DMS 273 (cell line): ENCODE data around the gene AIFM3.
A peak's percentile ranks its signal among the peaks of the same experiment; 100 is the strongest.
"Not testable (repeated sequence)": the region's sequence is repeated elsewhere in the genome, so short reads cannot be mapped to it uniquely, and the experiment has no call there.

ENCODE experiments used
- DNase-seq: peaks from one replicate; lab custom pipeline; 2025; ENCODE audit not compliant: unreplicated experiment; lab: John Stamatoyannopoulos, UW

The AIFM3 gene

DNA sequence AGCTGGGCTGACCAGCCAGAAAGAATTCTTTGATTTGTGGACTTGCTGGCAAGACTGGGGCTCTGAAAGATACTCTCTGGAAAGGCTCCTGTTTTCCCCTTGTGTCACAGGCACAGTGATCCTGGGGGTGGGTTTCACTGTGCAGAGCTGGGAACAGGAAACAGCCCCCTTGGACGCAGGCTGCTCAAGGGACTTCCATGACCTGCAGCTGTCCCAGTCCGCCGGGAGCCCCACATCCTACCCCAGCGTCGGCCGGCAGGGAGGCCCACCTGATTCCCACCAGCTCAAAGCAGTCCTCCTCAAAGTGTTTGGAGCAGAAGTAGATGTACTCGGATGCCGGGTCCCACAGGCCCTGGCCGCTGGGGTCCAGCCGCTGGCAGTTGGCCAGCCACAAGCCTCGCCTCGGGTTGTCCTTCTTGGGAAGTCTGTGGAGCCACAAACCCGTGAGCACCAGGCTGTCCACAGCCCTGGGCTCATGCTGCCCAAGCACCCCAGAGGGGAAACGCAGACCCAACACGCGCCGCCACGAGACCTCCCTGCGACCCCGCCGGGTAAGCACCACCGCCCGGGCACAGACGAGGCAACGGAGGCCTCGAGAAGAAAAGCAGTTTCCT is 34.0 kb downstream of the AIFM3 start:
- DNase-seq, result no peak

DNA sequence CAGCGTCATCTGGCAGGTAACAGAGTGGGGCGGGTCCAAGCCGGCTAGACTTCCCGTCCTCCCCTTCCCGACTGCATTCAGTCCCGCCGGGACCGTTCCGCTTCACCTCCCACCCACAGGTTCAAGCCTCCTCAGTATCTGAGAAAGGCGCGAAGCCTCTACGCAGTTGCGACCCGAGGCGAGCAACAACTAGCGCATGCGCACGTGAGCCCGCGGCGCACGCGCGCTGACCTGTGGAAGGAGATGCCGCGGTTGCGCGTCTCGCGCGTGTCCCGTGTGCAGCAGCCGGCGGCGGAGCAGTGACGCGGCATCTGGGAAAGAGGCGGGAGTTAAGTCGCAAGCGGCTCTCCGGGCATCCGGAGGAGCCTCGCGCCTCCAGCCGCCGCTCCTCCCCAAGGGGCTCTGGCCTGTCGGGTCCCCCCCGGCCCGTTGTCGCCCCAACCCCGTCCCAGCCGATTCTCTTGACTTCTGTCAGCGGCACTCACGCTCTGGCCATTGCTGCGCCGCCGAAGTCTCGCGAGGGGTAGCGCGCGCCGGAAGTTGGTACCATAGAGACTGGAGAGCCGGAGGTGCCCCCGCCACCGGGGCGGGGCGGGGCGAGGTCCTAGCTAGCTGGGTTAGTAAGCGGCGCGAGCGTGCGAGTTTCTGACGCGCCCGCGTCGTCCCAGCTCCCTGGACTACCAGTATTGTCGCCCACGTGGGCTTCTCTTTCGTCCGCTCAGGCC is 34.7 kb downstream of the AIFM3 start, which contains the start of gene THAP7:
THAP7 (minus strand) TSS at position 518 of the 725 bp plus-strand sequence; CDS start at position 311, 207 bp downstream.
- peak; percentile 96 for DNase-seq

DNA sequence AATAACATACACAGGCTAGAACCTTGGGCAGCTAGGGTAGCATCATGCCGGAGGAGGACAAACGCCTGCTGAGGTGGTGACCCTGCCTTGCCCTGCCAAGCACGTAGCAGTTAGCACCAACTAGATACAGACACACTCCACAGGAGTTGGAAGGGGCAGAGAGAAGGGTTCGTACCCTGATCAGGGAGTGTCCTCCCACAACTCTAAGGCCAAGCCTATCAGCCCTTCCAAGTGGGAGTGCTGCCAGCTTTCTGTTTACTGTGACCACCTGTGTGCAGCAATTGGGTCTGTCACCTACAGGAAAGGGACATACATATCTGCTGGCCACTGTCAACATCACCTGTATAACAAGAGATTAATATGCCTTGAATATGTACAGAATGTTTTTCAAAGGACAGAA is 36.7 kb downstream of the AIFM3 start:
- peak; percentile 38 for DNase-seq

DNA sequence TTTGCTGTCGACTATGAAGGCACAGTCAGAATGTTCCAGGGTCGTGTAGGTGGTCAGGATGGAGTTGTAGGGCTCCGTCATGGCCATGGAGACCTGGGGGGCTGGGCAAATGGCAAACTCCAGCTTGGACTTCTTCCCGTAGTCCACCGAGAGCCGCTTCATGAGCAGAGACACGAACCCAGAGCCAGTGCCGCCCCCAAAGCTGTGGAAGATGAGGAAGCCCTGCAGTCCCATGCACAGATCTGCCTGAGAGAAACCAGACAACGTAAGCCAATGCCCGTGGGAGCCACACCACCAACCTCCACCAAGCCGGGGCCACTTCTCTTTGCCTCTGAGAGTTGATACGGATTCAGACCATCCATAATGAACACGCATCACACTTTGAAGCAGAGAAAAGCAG is 42.2 kb downstream of the AIFM3 start:
- DNase-seq, result not testable (repeated sequence)

DNA sequence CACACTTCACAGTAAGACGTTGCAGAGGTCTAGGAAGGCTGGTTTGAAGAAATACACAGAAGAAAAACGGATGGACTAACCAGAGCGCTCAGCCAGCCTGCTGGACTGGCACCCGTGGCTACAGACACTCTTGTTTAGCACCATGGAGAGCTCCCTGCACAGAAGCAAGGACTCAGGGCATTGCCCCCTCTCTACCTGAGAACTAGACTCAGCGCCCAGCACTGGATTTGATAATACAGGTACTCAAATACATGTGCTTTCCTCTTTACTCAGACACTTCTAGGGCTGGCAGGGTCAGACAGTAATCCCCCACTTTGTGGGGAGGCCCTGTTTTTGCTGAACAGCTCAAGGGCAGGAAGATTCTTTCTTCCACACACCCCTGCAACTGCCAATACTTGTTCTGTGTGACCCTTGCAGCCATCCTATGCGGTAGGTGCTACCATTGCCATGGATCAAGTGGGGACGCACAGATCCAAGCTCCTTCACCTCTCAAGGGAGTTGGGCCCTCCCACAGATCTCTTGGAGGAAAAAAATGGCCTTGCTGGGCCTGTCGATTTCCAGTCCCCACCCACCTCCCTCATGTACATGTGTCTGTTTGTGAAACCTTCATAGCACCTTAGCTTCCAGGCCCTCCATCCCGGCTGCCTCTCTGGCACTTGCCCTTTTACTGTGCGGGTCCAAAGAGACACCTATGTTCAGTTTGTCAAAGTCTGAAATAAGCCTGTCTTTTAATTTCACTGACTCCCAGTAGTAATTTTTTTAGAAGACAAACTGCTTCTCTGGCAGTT is 42.8 kb downstream of the AIFM3 start:
- no peak for DNase-seq

- no peak for DNase-seq
Measured at GRCh38 chr22:21010426-21011113, 43.5 kb downstream of the AIFM3 start.

GRCh38 chr22:21012446-21013407 is 45.7 kb downstream of the AIFM3 start:
- peak; percentile 80 for DNase-seq

DNA sequence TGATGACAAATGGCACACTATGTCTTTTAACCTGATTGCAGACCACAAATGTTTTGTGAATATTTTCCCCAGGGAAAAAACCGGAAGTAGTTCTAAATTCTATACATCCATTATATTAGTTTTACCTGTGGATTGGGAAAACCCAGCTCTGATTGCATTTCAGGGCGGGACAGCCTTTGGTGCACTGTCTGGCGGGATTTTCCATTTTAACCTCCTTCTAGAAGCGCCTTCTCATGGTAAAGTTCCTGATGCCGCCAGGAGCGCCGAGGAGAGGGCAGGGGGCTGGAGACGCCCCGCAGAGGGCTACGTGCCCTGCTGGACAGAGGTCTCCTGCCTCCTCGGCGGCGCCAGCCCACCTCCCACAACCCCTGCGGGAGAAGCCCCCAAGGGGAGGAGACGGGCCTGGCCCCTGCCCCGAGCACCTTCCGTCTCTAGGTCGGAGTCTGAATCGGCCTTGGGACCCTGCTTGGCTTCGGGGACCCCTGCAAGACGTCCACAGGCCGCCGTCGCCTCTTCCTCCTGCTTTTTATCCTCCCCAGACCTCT is 46.7 kb downstream of the AIFM3 start:
- DNase-seq, result no peak

- DNase-seq, result peak; percentile 98
Measured at GRCh38 chr22:21014202-21014725, 47.2 kb downstream of the AIFM3 start.

DNA sequence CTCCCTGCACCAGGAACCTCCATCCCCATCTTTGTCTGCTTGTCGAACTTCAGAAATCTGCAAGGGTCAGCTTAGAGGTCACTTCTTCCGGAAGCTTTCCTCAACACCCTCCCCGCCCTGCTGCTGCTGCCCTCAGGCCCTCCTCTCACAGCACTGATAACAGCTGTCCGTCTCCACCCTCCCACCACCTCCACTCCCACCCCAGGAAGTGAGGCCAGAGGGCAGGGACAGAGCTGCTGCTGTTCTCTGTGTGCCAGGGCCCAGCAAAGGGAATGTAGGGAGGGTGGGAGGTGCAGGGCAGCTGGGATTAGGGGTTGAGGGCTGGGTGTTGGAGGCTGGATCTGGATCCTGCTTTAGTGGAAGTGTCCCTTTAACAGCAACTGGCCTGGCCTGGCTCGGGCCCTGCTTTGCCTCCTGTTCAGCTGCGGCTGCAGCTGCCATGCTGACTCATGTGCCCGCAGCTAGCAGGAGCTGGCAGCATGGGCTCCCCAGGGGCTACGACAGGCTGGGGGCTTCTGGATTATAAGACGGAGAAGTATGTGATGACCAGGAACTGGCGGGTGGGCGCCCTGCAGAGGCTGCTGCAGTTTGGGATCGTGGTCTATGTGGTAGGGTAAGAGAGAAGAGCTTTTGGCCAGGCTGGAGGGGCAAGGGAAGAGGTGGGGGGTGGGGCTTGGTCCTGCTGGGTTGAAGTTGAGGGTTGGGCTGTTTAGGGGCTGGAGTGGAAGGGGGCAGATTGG is 47.8 kb downstream of the AIFM3 start, which contains the start of gene P2RX6:
P2RX6 (plus strand) TSS at position 440 of the 740 bp plus-strand sequence; CDS start at position 450, 10 bp downstream.
- DNase-seq, result peak; percentile 81

GRCh38 chr22:21015466-21016006 is 48.5 kb downstream of the AIFM3 start:
- no peak for DNase-seq

GRCh38 chr22:21016644-21017420 is 49.8 kb downstream of the AIFM3 start:
- DNase-seq, result no peak

DNA sequence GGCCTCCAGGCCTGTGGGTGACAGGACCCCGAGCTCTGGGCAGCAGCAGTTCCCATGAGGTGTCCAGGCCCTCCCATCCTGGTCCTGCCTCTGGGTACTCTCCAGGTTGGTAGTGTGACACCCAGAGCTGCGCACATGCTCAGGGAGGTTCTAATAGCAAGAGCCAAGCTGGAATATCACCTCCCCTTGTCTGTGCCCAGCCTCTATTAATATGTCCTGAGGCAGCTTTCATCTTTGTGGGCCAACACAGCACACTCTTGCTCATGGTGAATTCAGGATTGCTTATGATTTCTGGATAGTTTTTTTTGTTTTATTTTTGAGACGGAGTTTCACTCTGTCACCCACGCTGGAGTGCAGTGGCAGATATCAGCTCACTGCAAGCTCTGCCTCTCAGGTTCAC is 51.3 kb downstream of the AIFM3 start:
- no peak for DNase-seq

- peak; percentile 57 for DNase-seq
Measured at GRCh38 chr22:21020802-21021429, 53.9 kb downstream of the AIFM3 start.

- DNase-seq, result no peak
Measured at GRCh38 chr22:21022507-21022906, 55.5 kb downstream of the AIFM3 start.

- DNase-seq, result no peak
Measured at GRCh38 chr22:21022955-21023614, 56.0 kb downstream of the AIFM3 start.

GRCh38 chr22:21025266-21025665 is 58.2 kb downstream of the AIFM3 start:
- no peak for DNase-seq
